ENCODE measurements around the gene PXDN. TPM values are rescaled to one million over a fixed set of nuclear protein-coding genes. Genes with fewer than 3 reads are reported as not detected.
A peak's percentile ranks its signal among the peaks of the same experiment; 100 is the strongest.
"Not testable (repeated sequence)": the region's sequence is repeated elsewhere in the genome, so short reads cannot be mapped to it uniquely, and the experiment has no call there.

The PXDN gene
- polyA plus RNA-seq, 1 donor from 2014 or later: 0.16 TPM

GRCh38 chr2:1767939-1768691 lies 23.8 kb upstream of the PXDN start:
- no peaks in the 10 kb centered on the region for H3K27me3 Mint-ChIP-seq
- no peaks in the 10 kb centered on the region for H3K36me3 Mint-ChIP-seq
- no peak overlapping the region for H3K27ac Mint-ChIP-seq
- H3K9me3 Mint-ChIP-seq: peaks cover 0 to under 1% (median 0%) of the 10 kb centered on the region in 3 donors
- H3K4me3 Mint-ChIP-seq: peak overlapping the region in 1 of 4 donors; percentile 75
- H3K4me1 Mint-ChIP-seq: peaks cover 0 to 1% (median 0%) of the 10 kb centered on the region in 3 donors

- H3K4me1 Mint-ChIP-seq: peaks cover 0 to 1% (median 0%) of the 10 kb centered on the region in 3 donors
- H3K27me3 Mint-ChIP-seq: no peaks in the 10 kb centered on the region
- H3K36me3 Mint-ChIP-seq: no peaks in the 10 kb centered on the region
- H3K27ac Mint-ChIP-seq: no peak overlapping the region
- H3K9me3 Mint-ChIP-seq: peaks cover 0 to 4% (median 0%) of the 10 kb centered on the region in 3 donors
- H3K4me3 Mint-ChIP-seq: no peak overlapping the region
Measured at GRCh38 chr2:1766851-1767811, 22.8 kb upstream of the PXDN start.

GRCh38 chr2:1766425-1766824 lies 22.1 kb upstream of the PXDN start:
- no peak overlapping the region for H3K4me3 Mint-ChIP-seq
- H3K9me3 Mint-ChIP-seq: peaks cover 0 to 4% (median 0%) of the 10 kb centered on the region in 3 donors
- H3K4me1 Mint-ChIP-seq: peaks cover 0 to 1% (median 0%) of the 10 kb centered on the region in 3 donors
- no peaks in the 10 kb centered on the region for H3K36me3 Mint-ChIP-seq
- H3K27me3 Mint-ChIP-seq: no peaks in the 10 kb centered on the region
- H3K27ac Mint-ChIP-seq: no peak overlapping the region

- H3K4me1 Mint-ChIP-seq, H3K27me3 Mint-ChIP-seq, H3K27ac Mint-ChIP-seq, H3K4me3 Mint-ChIP-seq, H3K36me3 Mint-ChIP-seq, H3K9me3 Mint-ChIP-seq: not testable (repeated sequence)
Measured at GRCh38 chr2:1765201-1765600, 20.9 kb upstream of the PXDN start.

GRCh38 chr2:1759611-1759930 lies 15.3 kb upstream of the PXDN start:
- Mint-ChIP-seq H3K9me3 (peaks cover 0 to 15% (median 3%) of the 10 kb centered on the region in 3 donors), H3K4me1 (no peaks in the 10 kb centered on the region), H3K4me3 (no peak overlapping the region), H3K27me3 (peaks cover 4% of the 10 kb centered on the region), H3K27ac (no peak overlapping the region), H3K36me3 (peaks cover 1% of the 10 kb centered on the region)

- no peak overlapping the region for H3K27ac Mint-ChIP-seq
- H3K9me3 Mint-ChIP-seq: peaks cover 0 to 17% (median 3%) of the 10 kb centered on the region in 3 donors
- H3K36me3 Mint-ChIP-seq: peaks cover 1% of the 10 kb centered on the region
- no peak overlapping the region for H3K4me3 Mint-ChIP-seq
- H3K27me3 Mint-ChIP-seq: peaks cover 4% of the 10 kb centered on the region
- H3K4me1 Mint-ChIP-seq: no peaks in the 10 kb centered on the region
Measured at GRCh38 chr2:1758774-1759610, 14.7 kb upstream of the PXDN start.

- Mint-ChIP-seq H3K4me3 (no peak overlapping the region), H3K36me3 (peaks cover 1% of the 10 kb centered on the region), H3K27me3 (peaks cover 4% of the 10 kb centered on the region), H3K27ac (no peak overlapping the region), H3K4me1 (no peaks in the 10 kb centered on the region), H3K9me3 (peaks cover 0 to 17% (median 3%) of the 10 kb centered on the region in 3 donors)
Measured at GRCh38 chr2:1758171-1758570, 13.9 kb upstream of the PXDN start.

GRCh38 chr2:1757567-1757966 lies 13.3 kb upstream of the PXDN start:
- peaks cover 0 to 15% (median 3%) of the 10 kb centered on the region in 3 donors for H3K9me3 Mint-ChIP-seq
- H3K4me3 Mint-ChIP-seq: no peak overlapping the region
- no peak overlapping the region for H3K27ac Mint-ChIP-seq
- H3K36me3 Mint-ChIP-seq: peaks cover 1% of the 10 kb centered on the region
- H3K27me3 Mint-ChIP-seq: peaks cover 6% of the 10 kb centered on the region
- peaks cover 0 to 3% (median 0%) of the 10 kb centered on the region in 3 donors for H3K4me1 Mint-ChIP-seq

GRCh38 chr2:1757146-1757545 lies 12.8 kb upstream of the PXDN start:
- not testable (repeated sequence) for H3K27ac Mint-ChIP-seq, H3K4me1 Mint-ChIP-seq, H3K36me3 Mint-ChIP-seq, H3K4me3 Mint-ChIP-seq, H3K27me3 Mint-ChIP-seq
- peaks cover 0 to 15% (median 3%) of the 10 kb centered on the region in 3 donors for H3K9me3 Mint-ChIP-seq

- Mint-ChIP-seq H3K9me3 (peaks cover 0 to 15% (median 3%) of the 10 kb centered on the region in 3 donors), H3K4me3 (no peak overlapping the region), H3K4me1 (peaks cover 0 to 3% (median 0%) of the 10 kb centered on the region in 3 donors), H3K27me3 (peaks cover 6% of the 10 kb centered on the region), H3K36me3 (peaks cover 1% of the 10 kb centered on the region), H3K27ac (no peak overlapping the region)
Measured at GRCh38 chr2:1756456-1756855, 12.1 kb upstream of the PXDN start.

- H3K4me1 Mint-ChIP-seq: peaks cover 0 to 4% (median 3%) of the 10 kb centered on the region in 3 donors
- H3K9me3 Mint-ChIP-seq: peaks cover 0 to 15% (median 3%) of the 10 kb centered on the region in 3 donors
- peaks cover 4% of the 10 kb centered on the region for H3K27me3 Mint-ChIP-seq
- no peaks in the 10 kb centered on the region for H3K36me3 Mint-ChIP-seq
- no peak overlapping the region for H3K4me3 Mint-ChIP-seq
- H3K27ac Mint-ChIP-seq: no peak overlapping the region
Measured at GRCh38 chr2:1755436-1756191, 11.3 kb upstream of the PXDN start.

GRCh38 chr2:1754461-1755170 lies 10.3 kb upstream of the PXDN start:
- H3K36me3 Mint-ChIP-seq: no peaks in the 10 kb centered on the region
- peaks cover 0 to 15% (median 3%) of the 10 kb centered on the region in 3 donors for H3K9me3 Mint-ChIP-seq
- peaks cover 4% of the 10 kb centered on the region for H3K27me3 Mint-ChIP-seq
- H3K27ac Mint-ChIP-seq: peak overlapping the region in 1 of 3 donors; percentile 86
- H3K4me1 Mint-ChIP-seq: peaks cover 0 to 4% (median 3%) of the 10 kb centered on the region in 3 donors
- no peak overlapping the region for H3K4me3 Mint-ChIP-seq

- H3K27ac Mint-ChIP-seq: no peak overlapping the region
- peaks cover 4% of the 10 kb centered on the region for H3K27me3 Mint-ChIP-seq
- no peak overlapping the region for H3K4me3 Mint-ChIP-seq
- no peaks in the 10 kb centered on the region for H3K36me3 Mint-ChIP-seq
- H3K9me3 Mint-ChIP-seq: peaks cover 0 to 15% (median 3%) of the 10 kb centered on the region in 3 donors
- peaks cover 0 to 4% (median 3%) of the 10 kb centered on the region in 3 donors for H3K4me1 Mint-ChIP-seq
Measured at GRCh38 chr2:1754046-1754445, 9.7 kb upstream of the PXDN start.
